CD4-positive, alpha-beta T cell (primary cell): Measurements from ENCODE around the gene LIMS4. TPM values are rescaled to one million over a fixed set of nuclear protein-coding genes. Genes with fewer than 3 reads are reported as not detected.
"Not testable (repeated sequence)": the region's sequence is repeated elsewhere in the genome, so short reads cannot be mapped to it uniquely, and the experiment has no call there.

ENCODE experiments used
- ATAC-seq: fragments of 200-7000 bp; cut with Tn5 transposase; one replicate; pipeline ENCODE4 v1.10.0; 2022; ENCODE audit warnings: mild to moderate bottlenecking; ENCODE audit not compliant: poor library complexity
- CTCF ChIA-PET: fragments of 350-600 bp; sonication (Branson Sonifier 250); formaldehyde crosslinking; loops from one replicate; lab custom pipeline; 2021; ENCODE audit warnings: antibody characterized with exemption, inconsistent platforms; lab: Charles Lee
- POLR2A ChIA-PET: fragments of 350-600 bp; sonication (Branson Sonifier 250); formaldehyde crosslinking; loops from one replicate; lab custom pipeline; 2021; ENCODE audit warnings: antibody characterized with exemption, inconsistent platforms; lab: Charles Lee
- DNase-seq, 14 experiments: peaks; one replicate each; pipeline ENCODE4 v3.0.0-alpha.2; 2013 to 2020; ENCODE audit warnings: mixed read lengths in 2 of 14
- H3K27ac ChIP-seq, 2 donors: one replicate each; pipeline versions ENCODE4 v1.5.1 to v1.7.0; 2013; ENCODE audit warnings: low read length in 2 of 2, low read depth in 1 of 2, mild to moderate bottlenecking in 1 of 2
- H3K27me3 ChIP-seq, 2 experiments: 1 replicate in 1 of 2; 2 replicates in 1 of 2; pipeline versions ENCODE4 v1.6.1 to v1.7.0; 2013; ENCODE audit warnings: low read length in 2 of 2, control low read depth in 1 of 2, mild to moderate bottlenecking in 1 of 2, moderate library complexity in 1 of 2; ENCODE audit not compliant: insufficient read depth in 2 of 2, control insufficient read depth in 1 of 2
- H3K36me3 ChIP-seq: one replicate; pipeline ENCODE4 v1.6.1; 2013; ENCODE audit warnings: low read length, control low read depth; ENCODE audit not compliant: insufficient read depth
- H3K4me1 ChIP-seq: one replicate; pipeline ENCODE4 v1.6.1; 2013; ENCODE audit warnings: low read length, control low read depth; ENCODE audit not compliant: insufficient read depth
- H3K4me3 ChIP-seq: one replicate; pipeline ENCODE4 v1.5.1; 2013; ENCODE audit warnings: mild to moderate bottlenecking, low read length, moderate library complexity
- H3K9me3 ChIP-seq, 2 experiments: 1 replicate in 1 of 2; 2 replicates in 1 of 2; pipeline versions ENCODE4 v1.6.1 to v1.7.0; 2013; ENCODE audit warnings: low read length in 2 of 2, mild to moderate bottlenecking in 2 of 2, control low read depth in 1 of 2, moderate library complexity in 1 of 2; ENCODE audit not compliant: control insufficient read depth in 1 of 2, insufficient read depth in 1 of 2
- H3K27ac Mint-ChIP-seq: one replicate; pipeline ENCODE4 v1.8.0; 2020; ENCODE audit warnings: mixed read lengths
- H3K27me3 Mint-ChIP-seq: one replicate; pipeline ENCODE4 v1.8.0; 2021; ENCODE audit warnings: mixed read lengths
- H3K36me3 Mint-ChIP-seq: one replicate; pipeline ENCODE4 v1.8.0; 2021; ENCODE audit warnings: low read depth, mixed read lengths
- H3K4me1 Mint-ChIP-seq: one replicate; pipeline ENCODE4 v1.8.0; 2021; ENCODE audit warnings: low read depth, mixed read lengths
- H3K4me3 Mint-ChIP-seq: one replicate; pipeline ENCODE4 v1.8.0; 2020; ENCODE audit warnings: mild to moderate bottlenecking, mixed read lengths
- H3K9me3 Mint-ChIP-seq: one replicate; pipeline ENCODE4 v1.8.0; 2020; ENCODE audit warnings: mixed read lengths
- intact Hi-C, 2 experiments: fragments of 100-400 bp; cut with DNase I in 1 of 2; cut with micrococcal nuclease in 1 of 2; formaldehyde crosslinking; loops; one replicate each; pipeline versions ENCODE4 v1.15.1 to v1.9.0; 2023 to 2025; cut with DNase I, micrococcal nuclease
- total RNA-seq, 174 experiments: library from RNA in 2 of 174; stranded (reverse) in 2 of 174; gene quantifications; one replicate each; pipeline ENCODE4 v1.2.3 and lab custom pipeline; 2021 to 2026

The LIMS4 gene
- total RNA-seq, 2 experiments from 2014 or later = not detected

DNA sequence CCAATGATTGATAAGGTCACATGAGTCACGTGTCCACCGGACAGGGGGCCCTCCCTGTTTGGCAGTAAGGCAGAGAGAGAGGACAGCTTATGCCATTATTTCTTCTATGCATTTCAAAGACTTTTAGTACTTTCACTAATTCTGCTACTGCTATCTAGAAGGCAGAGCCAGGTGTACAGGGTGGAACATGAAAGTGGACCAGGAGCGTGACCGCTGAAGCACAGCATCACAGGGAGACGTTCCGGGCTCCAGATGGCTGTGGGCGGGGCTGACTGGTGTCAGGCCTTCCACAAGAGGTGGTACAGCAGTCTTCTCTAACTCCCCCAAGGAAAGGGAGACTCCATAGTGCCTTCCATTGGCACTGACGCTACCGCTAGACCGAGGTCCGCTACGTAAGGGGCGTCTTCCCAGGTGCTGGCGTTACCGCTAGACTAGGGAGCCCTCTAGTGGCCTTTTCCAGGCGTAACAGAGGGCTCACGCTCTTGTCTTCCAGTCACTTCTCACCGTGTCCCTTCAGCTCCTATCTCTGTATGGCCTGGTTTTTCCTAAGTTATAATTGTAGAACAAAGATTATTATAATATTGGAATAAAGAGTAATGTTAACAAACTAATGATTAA, 71.5 kb downstream of the LIMS4 start:
- intact Hi-C loops, H3K4me3 ChIP-seq, H3K27ac ChIP-seq, H3K36me3 ChIP-seq, H3K4me1 ChIP-seq, H3K4me3 Mint-ChIP-seq, H3K27me3 Mint-ChIP-seq, H3K27me3 ChIP-seq, POLR2A ChIA-PET, CTCF ChIA-PET, H3K9me3 ChIP-seq, H3K36me3 Mint-ChIP-seq, H3K27ac Mint-ChIP-seq, DNase-seq, H3K4me1 Mint-ChIP-seq, H3K9me3 Mint-ChIP-seq: not testable (repeated sequence)
- peak; percentile 73 for ATAC-seq

DNA sequence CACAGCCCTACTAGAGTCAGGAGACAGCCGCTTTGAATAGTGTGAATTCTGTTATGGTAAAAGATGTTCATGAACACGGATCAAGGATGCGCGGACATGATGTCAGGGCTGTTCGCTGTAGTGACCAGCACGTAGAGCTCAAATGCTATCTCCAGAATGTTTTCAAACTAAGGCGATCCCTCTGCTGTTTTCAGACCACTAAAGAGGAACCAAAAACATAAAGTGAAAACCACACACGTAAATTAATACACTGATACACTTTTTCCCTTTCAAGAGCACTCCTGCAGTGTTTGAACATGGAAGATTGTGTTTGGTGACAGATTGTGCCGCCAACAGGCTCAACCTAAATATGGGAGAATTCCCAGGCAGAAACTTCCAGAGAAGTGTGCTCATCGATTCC, 73.2 kb downstream of the LIMS4 start:
- CTCF ChIA-PET = not testable (repeated sequence)

DNA sequence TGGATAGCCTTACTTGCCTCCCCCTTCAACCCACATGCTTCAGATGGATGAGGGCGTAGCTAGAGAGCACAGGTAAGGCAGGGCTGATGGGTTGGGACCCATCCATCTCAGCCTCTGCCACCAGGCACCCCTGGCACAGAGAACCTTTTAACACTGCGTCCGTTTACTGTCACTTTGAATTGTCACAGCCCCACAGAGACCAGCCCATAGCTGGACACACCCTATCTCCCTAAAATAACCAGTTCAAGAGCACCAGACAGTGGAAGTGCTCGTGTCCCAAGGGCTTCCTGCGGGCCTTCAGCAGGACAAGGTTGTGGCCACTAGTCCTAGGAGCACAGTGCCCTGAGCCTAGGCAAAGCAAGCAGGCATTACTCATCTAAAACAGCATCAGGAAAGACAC, 76.6 kb downstream of the LIMS4 start:
- H3K9me3 Mint-ChIP-seq, H3K27ac ChIP-seq, H3K27me3 Mint-ChIP-seq, CTCF ChIA-PET, H3K4me1 Mint-ChIP-seq, H3K36me3 Mint-ChIP-seq, H3K4me3 ChIP-seq, DNase-seq, H3K36me3 ChIP-seq, H3K27me3 ChIP-seq, H3K4me1 ChIP-seq, intact Hi-C loops, H3K4me3 Mint-ChIP-seq, ATAC-seq, H3K27ac Mint-ChIP-seq, POLR2A ChIA-PET, H3K9me3 ChIP-seq: not testable (repeated sequence)

More for the DNA sequence above, 73.2 kb downstream of the LIMS4 start:
- H3K27ac ChIP-seq, H3K4me3 Mint-ChIP-seq, intact Hi-C loops, H3K4me1 Mint-ChIP-seq, POLR2A ChIA-PET, H3K27me3 ChIP-seq, ATAC-seq, H3K27me3 Mint-ChIP-seq, H3K36me3 Mint-ChIP-seq, DNase-seq, H3K9me3 Mint-ChIP-seq, H3K36me3 ChIP-seq, H3K4me3 ChIP-seq, H3K9me3 ChIP-seq, H3K27ac Mint-ChIP-seq, H3K4me1 ChIP-seq: not testable (repeated sequence)

Other genes starting within 250 kb of the LIMS4 start
- gene RGPD6, start 104.4 kb upstream of the LIMS4 start, total RNA-seq = 10 to 100 TPM; 84.7 to 96.2 TPM
- 1 to 10 TPM; 1.6 to 3.5 TPM for gene BUB1, start 205.2 kb upstream of the LIMS4 start, total RNA-seq